H1 (cell line): Measurements from ENCODE around the gene PER2. TPM values are rescaled to one million over a fixed set of nuclear protein-coding genes. Genes with fewer than 3 reads are reported as not detected.

ENCODE experiments used
- CTCF ChIA-PET: fragments of 300-600 bp; sonication (Branson Sonifier 250); formaldehyde crosslinking; loops from one replicate; lab custom pipeline; 2021; ENCODE audit not compliant: partially characterized antibody; lab: Charles Lee
- POLR2A ChIA-PET: fragments of 300-600 bp; sonication (Branson Sonifier 250); formaldehyde crosslinking; loops from one replicate; lab custom pipeline; 2021; ENCODE audit warnings: inconsistent platforms; ENCODE audit not compliant: partially characterized antibody; lab: Charles Lee
- DNase-seq, 2 experiments: peaks; one replicate each; pipeline versions ENCODE4 v3.0.0 to v3.0.0-alpha.2; 2010 to 2022; ENCODE audit warnings: low spot score in 2 of 2, low read depth in 1 of 2, mixed read lengths in 1 of 2
- FAIRE-seq: peaks from 2 replicates; lab custom pipeline; 2011; peaks lifted over from hg19 to GRCh38; lab: Jason Lieb, UNC
- H2AFZ ChIP-seq: 2 replicates; pipeline ENCODE4 v1.8.1; 2012; ENCODE audit warnings: low read length, inconsistent platforms
- H2AK5ac ChIP-seq: 2 replicates; pipeline ENCODE4 v1.6.1; 2013; ENCODE audit warnings: low read depth, low read length
- H2BK120ac ChIP-seq: replicated peaks from 2 replicates; pipeline ENCODE3; 2013; ENCODE audit warnings: low read depth, low read length, inconsistent platforms
- H2BK12ac ChIP-seq: 2 replicates; pipeline ENCODE4 v1.6.1; 2013; ENCODE audit warnings: low read depth, low read length
- H2BK15ac ChIP-seq: 2 replicates; pipeline ENCODE4 v1.6.1; 2013; ENCODE audit warnings: low read length
- H2BK20ac ChIP-seq: 2 replicates; pipeline ENCODE4 v1.6.1; 2013; ENCODE audit warnings: low read length
- H2BK5ac ChIP-seq: 2 replicates; pipeline ENCODE4 v1.6.1; 2013; ENCODE audit warnings: low read depth, low read length
- H3K14ac ChIP-seq: 2 replicates; pipeline ENCODE4 v1.6.1; 2013; ENCODE audit warnings: inconsistent platforms; ENCODE audit not compliant: insufficient read length
- H3K18ac ChIP-seq: 2 replicates; pipeline ENCODE4 v1.6.1; 2013; ENCODE audit warnings: low read length; ENCODE audit errors: extremely low read depth
- H3K23ac ChIP-seq: 2 replicates; pipeline ENCODE4 v1.6.1; 2013; ENCODE audit warnings: inconsistent platforms; ENCODE audit not compliant: insufficient read length
- H3K23me2 ChIP-seq: 2 replicates; pipeline ENCODE4 v1.6.1; 2013; ENCODE audit warnings: low read depth, low read length
- H3K27ac ChIP-seq: 2 replicates; pipeline ENCODE4 v1.6.1; 2011; ENCODE audit warnings: low read depth, low read length, inconsistent platforms
- H3K27me3 ChIP-seq, 4 experiments: replicated peaks in 1 of 4; 1 replicate in 1 of 4; 2 replicates in 3 of 4; pipeline versions ENCODE4 v1.6.1 to v1.8.1; 2011 to 2013; ENCODE audit warnings: low read length in 3 of 4, mild to moderate bottlenecking in 3 of 4, inconsistent platforms in 2 of 4, mixed read lengths in 2 of 4, moderate library complexity in 1 of 4; ENCODE audit not compliant: control insufficient read depth in 3 of 4, insufficient read depth in 3 of 4; ENCODE audit errors: extremely low read depth in 1 of 4
- H3K36me3 ChIP-seq, 4 experiments: 2 replicates each; pipeline versions ENCODE4 v1.6.1 to v1.8.1; 2011 to 2013; ENCODE audit warnings: mild to moderate bottlenecking in 4 of 4, low read length in 3 of 4, moderate library complexity in 2 of 4, control low read depth in 1 of 4, inconsistent platforms in 1 of 4; ENCODE audit not compliant: insufficient read depth in 4 of 4, control insufficient read depth in 2 of 4
- H3K4ac ChIP-seq: replicated peaks from 2 replicates; pipeline ENCODE3; 2013; ENCODE audit warnings: low read length, low read depth, mixed read lengths, inconsistent platforms; ENCODE audit not compliant: insufficient read length
- H3K4me1 ChIP-seq, 4 experiments: replicated peaks in 1 of 4; 1 replicate in 1 of 4; 2 replicates in 3 of 4; pipeline versions ENCODE4 v1.6.1 to v1.8.1; 2011 to 2013; ENCODE audit warnings: low read length in 3 of 4, inconsistent platforms in 2 of 4, mixed read lengths in 1 of 4; ENCODE audit not compliant: insufficient read depth in 4 of 4, control insufficient read depth in 3 of 4
- H3K4me2 ChIP-seq, 2 experiments: 2 replicates each; pipeline versions ENCODE4 v1.6.1 to v1.8.1; 2011 to 2013; ENCODE audit warnings: low read depth in 2 of 2, low read length in 2 of 2, control low read depth in 1 of 2, inconsistent platforms in 1 of 2, mild to moderate bottlenecking in 1 of 2; ENCODE audit not compliant: insufficient read depth in 1 of 2
- H3K4me3 ChIP-seq, 4 experiments: fragments of 200-600, 300-600 bp in 1 of 4; sonication (generic), shearing (Covaris generic), sonication (Bioruptor Twin) in 1 of 4; 2 replicates each; pipeline versions ENCODE4 v1.5.1 to v1.8.1; 2011 to 2016; ENCODE audit warnings: low read length in 4 of 4, low read depth in 3 of 4, control low read depth in 2 of 4, inconsistent platforms in 2 of 4, mild to moderate bottlenecking in 2 of 4, mixed read lengths in 1 of 4, moderate library complexity in 1 of 4; ENCODE audit not compliant: insufficient read depth in 2 of 4; ENCODE audit errors: extremely low read depth in 1 of 4
- H3K56ac ChIP-seq: replicated peaks from 2 replicates; pipeline ENCODE3; 2013; ENCODE audit warnings: low read depth, mild to moderate bottlenecking, mixed read lengths, low read length, inconsistent platforms; ENCODE audit not compliant: insufficient read length
- H3K79me1 ChIP-seq: 2 replicates; pipeline ENCODE4 v1.6.1; 2013; ENCODE audit warnings: low read depth, low read length, control low read depth
- H3K79me2 ChIP-seq, 2 experiments: 2 replicates each; pipeline versions ENCODE4 v1.6.1 to v1.8.1; 2012 to 2013; ENCODE audit warnings: low read length in 2 of 2, mild to moderate bottlenecking in 2 of 2, inconsistent platforms in 1 of 2; ENCODE audit not compliant: insufficient read depth in 2 of 2, control insufficient read depth in 1 of 2
- H3K9ac ChIP-seq, 4 experiments: replicated peaks in 1 of 4; 1 replicate in 1 of 4; 2 replicates in 3 of 4; pipeline versions ENCODE4 v1.6.1 to v1.8.1; 2011 to 2013; ENCODE audit warnings: low read depth in 3 of 4, low read length in 3 of 4, control low read depth in 2 of 4, mild to moderate bottlenecking in 2 of 4, moderate library complexity in 2 of 4, inconsistent platforms in 1 of 4; ENCODE audit errors: extremely low read depth in 1 of 4
- H3K9me3 ChIP-seq, 2 experiments: 2 replicates each; pipeline versions ENCODE4 v1.6.1 to v1.8.1; 2012 to 2013; ENCODE audit warnings: mild to moderate bottlenecking in 2 of 2, moderate library complexity in 2 of 2, control low read depth in 1 of 2, inconsistent platforms in 1 of 2, low read depth in 1 of 2, low read length in 1 of 2, mixed read lengths in 1 of 2; ENCODE audit not compliant: insufficient read depth in 2 of 2
- H4K20me1 ChIP-seq, 2 experiments: replicated peaks in 1 of 2; 2 replicates each; pipeline versions ENCODE3 to v1.8.1; 2011 to 2013; ENCODE audit warnings: inconsistent platforms in 2 of 2, low read length in 2 of 2, mild to moderate bottlenecking in 1 of 2; ENCODE audit not compliant: insufficient read depth in 2 of 2, control insufficient read depth in 1 of 2
- H4K5ac ChIP-seq: 2 replicates; pipeline ENCODE4 v1.6.1; 2013; ENCODE audit warnings: low read length, low read depth, mixed read lengths, inconsistent platforms; ENCODE audit not compliant: insufficient read length
- H4K8ac ChIP-seq: 2 replicates; pipeline ENCODE4 v1.8.0; 2013; ENCODE audit warnings: mild to moderate bottlenecking, moderate library complexity, low read length, inconsistent platforms; ENCODE audit not compliant: insufficient read depth; ENCODE audit errors: extremely low read depth
- H4K91ac ChIP-seq: replicated peaks from 2 replicates; pipeline ENCODE3; 2013; ENCODE audit warnings: low read length, mixed read lengths, inconsistent platforms; ENCODE audit not compliant: insufficient read length
- EGR1 ChIP-seq: IDR thresholded peaks from 2 replicates; pipeline ENCODE4 v1.6.1; 2011; ENCODE audit warnings: low read depth, low read length, borderline replicate concordance
- FOSL1 ChIP-seq: IDR thresholded peaks from 2 replicates; pipeline ENCODE4 v1.6.1; 2011; ENCODE audit warnings: mild to moderate bottlenecking, low read depth, low read length, moderate library complexity; ENCODE audit not compliant: insufficient read depth
- JUN ChIP-seq: IDR thresholded peaks from 2 replicates; pipeline ENCODE4 v1.6.1; 2011; ENCODE audit warnings: low read depth, mild to moderate bottlenecking, improper control_type of control experiment, low read length
- MAX ChIP-seq: IDR thresholded peaks from 2 replicates; pipeline ENCODE4 v1.6.1; 2012; ENCODE audit warnings: inconsistent platforms
- POU5F1 ChIP-seq: IDR thresholded peaks from 2 replicates; pipeline ENCODE4 v1.6.1; 2011; ENCODE audit warnings: low read depth, mild to moderate bottlenecking, low read length, moderate library complexity
- RNF2 ChIP-seq: fragments of 200-900, 300-1000 bp; sonication (generic); IDR thresholded peaks from 2 replicates; pipeline ENCODE4 v1.7.1; 2016; ENCODE audit warnings: borderline replicate concordance, low read depth, mild to moderate bottlenecking, antibody characterized with exemption, low read length; ENCODE audit not compliant: poor library complexity, severe bottlenecking; ENCODE audit errors: missing control alignments
- SUZ12 ChIP-seq: fragments of 200-600 bp; sonication (generic); IDR thresholded peaks from 2 replicates; pipeline ENCODE4 v1.6.1; 2012; ENCODE audit warnings: mild to moderate bottlenecking, inconsistent platforms, low read length, moderate library complexity, mixed read lengths
- TAF1 ChIP-seq: IDR thresholded peaks from 2 replicates; pipeline ENCODE4 v1.6.1; 2011; ENCODE audit warnings: mild to moderate bottlenecking, low read depth, low read length
- WGBS, 2 experiments: shearing (Covaris generic) in 1 of 2; methylation state at CpG; one replicate each; pipeline versions ENCODE4 v1.1.6 to v1.1.7; 2013 to 2015; ENCODE audit warnings: low lambda C conversion rate in 2 of 2, mixed read lengths in 2 of 2, inconsistent platforms in 1 of 2, low coverage in 1 of 2, missing lambda C conversion rate in 1 of 2; ENCODE audit not compliant: insufficient replicate concordance in 2 of 2, insufficient coverage in 1 of 2, insufficient read length in 1 of 2; ENCODE audit errors: extremely low coverage in 1 of 2, missing lambda C conversion rate in 1 of 2; 5-methylcytosine and 5-hydroxymethylcytosine counted together
- long read RNA-seq, 2 experiments: library from RNA in 1 of 2; library from capped mRNA in 1 of 2; stranded (forward); transcript quantifications; one replicate each; pipeline ENCODE4 v2.0.0, GENCODE V29; 2021; ENCODE audit warnings: inconsistent platforms in 1 of 2
- polyA minus RNA-seq, 3 experiments: library from RNA; depleted of rRNA, polyadenylated mRNA; stranded (reverse); fragments of >200 nt; gene quantifications; 1 replicate in 2 of 3; 2 replicates in 1 of 3; pipeline ENCODE4 v1.2.3, GENCODE V29; 2011
- polyA plus RNA-seq, 7 experiments: library from polyadenylated mRNA; depleted of rRNA in 3 of 7; stranded (reverse) in 5 of 7; unstranded in 2 of 7; fragments of >200 nt in 5 of 7; fragments of 200-250 nt in 2 of 7; gene quantifications; 1 replicate in 5 of 7; 2 replicates in 1 of 7; 4 replicates in 1 of 7; pipeline versions ENCODE4 v1.2.1 to v1.2.3, GENCODE V29; 2011 to 2013; ENCODE audit warnings: missing spikeins in 2 of 7, mixed read lengths in 2 of 7
- total RNA-seq: library from RNA; stranded (reverse); fragmentation: NEBNext Ultra II Directional; extraction: Animal tissue kit (Norgen Biotek cat#: 25700); gene quantifications from 2 replicates; pipeline ENCODE4 v1.2.1, GENCODE V29; 2021

Gene PER2
- total RNA-seq, result 5.5 TPM in 2 replicates
- polyA plus RNA-seq (2011; rRNA removed), result 0.91 and 0.99 TPM in 2 replicates
- polyA plus RNA-seq (2011; cell fraction: cytosol; rRNA removed), result 0.78 TPM
- 2.3 TPM for polyA plus RNA-seq (2011; cell fraction: nucleus; rRNA removed)
- 2.0 to 2.9 TPM (median 2.3 TPM) in 4 replicates for polyA plus RNA-seq (2012, experiment 1 of 2)
- 0.73 TPM for polyA plus RNA-seq (2012, experiment 2 of 2)
- 1.5 TPM for polyA plus RNA-seq (2013, experiment 1 of 2)
- polyA plus RNA-seq (2013, experiment 2 of 2), result 1.6 TPM
- polyA minus RNA-seq (2011; rRNA and poly(A)+ RNA removed), result 4.9 and 7.3 TPM in 2 replicates
- polyA minus RNA-seq (2011; cell fraction: cytosol; rRNA and poly(A)+ RNA removed), result 3.7 TPM
- 7.2 TPM for polyA minus RNA-seq (2011; cell fraction: nucleus; rRNA and poly(A)+ RNA removed)
- long read RNA-seq, experiment 1, result 0 reads
- long read RNA-seq, experiment 2, result 0 reads

GRCh38 chr2:238287737-238288649 is at the start of gene PER2:
Gene PER2 (minus strand): TSS chr2:238288610. CDS start chr2:238277936, 10,674 bp downstream.
- H4K8ac ChIP-seq, result no peak within 1 kb of the TSS; the same call in 1 of the 2 replicates
- H3K23ac ChIP-seq, result no peak within 1 kb of the TSS
- ChIA-PET POLR2A (interaction anchor here (0.6 to 2.9 kb wide), 13 partner anchors 8 to 622 kb away, joined by 3 to 15 read pairs (median 4); partner anchors contain the start of genes HES6 and ILKAP), CTCF (interaction anchor here (0.6 to 18.9 kb wide), 13 partner anchors 8 to 128 kb away, joined by 3 to 298 read pairs (median 4); no protein-coding TSS in a partner anchor)
- H3K4ac ChIP-seq, result no peak within 1 kb of the TSS
- H3K27me3 ChIP-seq, result peaks cover 0 to 10% (median 2%) of the 10 kb centered on the region in 4 experiments; a peak in 2 of 7 replicates
- no peak within 1 kb of the TSS for H2BK120ac ChIP-seq
- peak within 1 kb of the TSS; percentile 54 to 86 (median 76) for H3K9ac ChIP-seq
- H2AFZ ChIP-seq, result peak within 1 kb of the TSS; percentile 93
- no peaks in the 10 kb centered on the region for H3K36me3 ChIP-seq
- peak within 1 kb of the TSS; percentile 80 to 100 for H3K4me2 ChIP-seq
- H2BK12ac ChIP-seq, result no peak within 1 kb of the TSS
- WGBS, 2 experiments, result 12% methylated on average over 55 of the region's 65 CpGs; no CpG with 5 or more reads in 1 of the 2 experiments
- H4K20me1 ChIP-seq, result peaks cover 1 to 5% of the 10 kb centered on the region in 2 experiments
- no peaks in the 10 kb centered on the region for H3K9me3 ChIP-seq
- H2BK20ac ChIP-seq, result no peak within 1 kb of the TSS
- no peak within 1 kb of the TSS for H4K91ac ChIP-seq
- no peak within 1 kb of the TSS for H2BK15ac ChIP-seq
- H3K79me1 ChIP-seq, result no peaks in the 10 kb centered on the region; the same call in none of the 2 replicates
- no peak within 1 kb of the TSS for H2AK5ac ChIP-seq
- H2BK5ac ChIP-seq, result 0 out of 2 replicates have a peak within 1 kb of the TSS, but pooled peaks have one; percentile 18
- no peak within 1 kb of the TSS; the same call in 1 of the 2 replicates for H3K27ac ChIP-seq
- FAIRE-seq (no peak), DNase-seq (no peak)
- H3K4me3 ChIP-seq, result peak within 1 kb of the TSS; percentile 72 to 84 (median 77)
- H3K18ac ChIP-seq, result no peak within 1 kb of the TSS
- peaks cover 7 to 25% (median 18%) of the 10 kb centered on the region in 4 experiments for H3K4me1 ChIP-seq
- H3K56ac ChIP-seq, result no peak within 1 kb of the TSS
- no peak within 1 kb of the TSS for H4K5ac ChIP-seq
- peaks cover 12% of the 10 kb centered on the region for H3K23me2 ChIP-seq
- H3K14ac ChIP-seq, result no peak within 1 kb of the TSS
- peaks cover 0 to 4% of the 10 kb centered on the region in 2 experiments; a peak in 1 of 4 replicates for H3K79me2 ChIP-seq
- TF ChIP-seq RNF2 (no peak), TAF1 (peak; percentile 9; the same call in 1 of the 2 replicates), JUN (no peak), SUZ12 (no peak), FOSL1 (no peak), POU5F1 (no peak), EGR1 (no peak), MAX (no peak)
